ENCODE measurements around the gene IGSF3.
"Not testable (repeated sequence)": the region's sequence is repeated elsewhere in the genome, so short reads cannot be mapped to it uniquely, and the experiment has no call there.

DNA sequence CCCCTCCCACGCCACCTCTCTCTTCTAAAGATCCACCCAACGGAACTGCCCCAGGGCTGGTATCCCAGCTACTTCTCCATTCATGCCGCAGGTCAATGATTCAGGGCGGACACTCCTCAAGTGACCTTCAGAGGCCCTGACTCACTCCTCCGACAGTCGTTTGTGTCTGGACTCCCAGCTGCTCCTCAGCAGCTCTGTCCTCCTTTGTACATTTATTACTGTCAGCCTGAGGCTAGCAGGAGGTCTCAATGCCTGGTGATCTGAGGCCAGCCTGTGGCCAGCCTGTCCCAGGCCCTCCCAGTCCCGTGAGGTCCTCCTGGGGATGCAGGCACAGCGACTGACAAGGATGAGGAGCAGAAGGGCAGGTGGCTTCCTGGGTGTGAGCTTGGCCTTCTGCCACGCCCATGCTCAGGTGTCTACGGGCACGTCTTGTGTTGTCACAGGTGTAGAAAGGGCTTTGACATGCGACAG lies 24.2 kb downstream of the IGSF3 start:
- TF ChIP-seq POLR2AphosphoS5 (IDR thresholded peaks at IDR 0.05; ENCODE audit: borderline replicate concordance, low read depth, low read length); EZH2 (IDR thresholded peaks at IDR 0.05): not testable (repeated sequence)
